HG03108 (cell line): Measurements from ENCODE around the gene DIDO1.
"Not testable (repeated sequence)": the region's sequence is repeated elsewhere in the genome, so short reads cannot be mapped to it uniquely, and the experiment has no call there.

Source experiments
- ATAC-seq: cut with Tn5 transposase; IDR thresholded peaks from one replicate; pipeline ENCODE4 v1.9.1; 2021; ENCODE audit warnings: moderate library complexity; ENCODE audit not compliant: unreplicated experiment

Gene DIDO1

DNA sequence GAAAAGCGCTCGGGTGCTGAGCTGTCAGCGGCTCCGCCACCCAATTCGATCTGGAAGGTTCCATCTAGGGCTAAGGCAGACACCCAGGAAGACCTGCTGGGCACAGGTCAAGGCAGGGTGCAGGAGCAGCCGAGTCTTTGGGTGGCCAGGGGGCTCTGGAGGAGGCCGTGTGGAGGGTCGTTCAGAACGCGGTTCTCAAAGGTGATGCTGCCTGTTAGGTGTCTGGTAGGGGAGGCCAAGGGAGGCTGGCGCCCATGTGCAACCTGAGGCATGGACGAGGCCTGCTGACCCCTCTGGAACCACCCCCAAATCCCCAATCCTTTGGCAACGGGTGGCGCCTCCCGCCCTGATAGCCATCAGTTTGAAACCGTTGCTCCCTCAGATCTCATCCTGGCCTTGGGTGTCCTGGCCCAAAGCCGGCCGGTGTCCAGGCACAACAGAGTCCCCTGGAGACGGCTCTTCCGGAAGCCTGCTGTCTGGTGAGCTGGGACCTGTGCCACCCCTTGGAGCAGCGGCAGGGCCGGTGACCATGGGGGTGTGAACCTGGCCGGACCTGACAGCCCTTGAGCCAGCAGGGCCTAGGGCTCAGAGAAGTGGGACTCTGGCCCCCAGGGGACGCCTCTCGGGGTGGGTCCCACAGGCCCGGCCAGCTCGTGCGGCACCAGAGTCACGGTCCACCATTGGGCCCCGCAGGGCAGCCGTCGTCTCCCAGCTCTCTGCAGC lies 36.7 kb upstream of the DIDO1 start:
- no peak for ATAC-seq

- ATAC-seq, result no peak
These were observed 36.0 kb upstream of the DIDO1 start for GRCh38 chr20:62962221-62962879.

- ATAC-seq, result no peak
These were observed 35.5 kb upstream of the DIDO1 start for GRCh38 chr20:62961799-62962198.

DNA sequence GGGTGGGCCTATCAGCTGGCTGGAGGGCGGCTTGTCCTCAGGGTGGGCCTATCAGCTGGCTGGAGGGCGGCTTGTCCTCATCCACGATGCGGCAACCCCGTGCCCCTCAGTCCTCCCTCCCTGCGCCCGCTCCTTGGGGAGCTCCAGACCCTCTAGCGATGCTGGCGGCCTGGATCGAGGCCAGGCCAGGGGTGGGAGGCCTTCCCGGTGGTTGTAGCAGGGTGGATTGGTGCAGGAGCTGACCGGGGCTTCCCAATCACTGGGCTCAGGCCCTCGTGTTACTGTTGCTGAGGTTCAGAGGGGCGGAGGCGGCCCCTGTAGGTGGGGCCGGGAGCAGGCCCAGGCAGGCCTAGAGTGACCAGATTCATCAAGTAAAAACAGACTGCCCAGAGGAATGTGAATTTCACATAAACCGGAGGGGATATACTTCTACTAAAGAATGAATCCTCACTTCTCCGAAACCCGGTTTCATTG lies 35.0 kb upstream of the DIDO1 start:
- ATAC-seq, result no peak

- ATAC-seq, result not testable (repeated sequence)
These were observed 34.4 kb upstream of the DIDO1 start for GRCh38 chr20:62960446-62961309.

DNA sequence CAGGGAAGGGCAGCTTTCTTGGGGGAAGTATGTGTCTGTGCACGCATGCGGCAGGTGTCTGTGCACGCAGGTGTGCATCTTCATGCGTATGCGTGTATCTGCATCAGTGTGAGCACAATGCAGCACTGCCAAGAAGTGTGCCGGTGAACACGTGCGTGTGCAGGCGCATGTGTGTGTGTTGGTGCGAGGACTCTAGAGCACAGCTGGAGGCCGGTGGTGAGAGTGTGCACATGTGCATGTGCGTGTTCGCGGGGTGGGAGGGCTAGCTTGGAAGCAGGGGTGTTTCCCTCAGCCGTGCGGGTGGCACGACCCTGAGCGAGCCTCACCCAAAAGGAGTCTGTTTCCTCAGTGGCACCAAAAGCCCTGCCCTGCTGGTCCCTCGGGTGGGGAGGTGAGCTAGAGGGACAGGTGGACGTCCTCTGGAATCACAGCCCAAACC lies 33.7 kb upstream of the DIDO1 start:
- ATAC-seq, result no peak

- ATAC-seq, result no peak
These were observed 33.0 kb upstream of the DIDO1 start for GRCh38 chr20:62959101-62959971.

DNA sequence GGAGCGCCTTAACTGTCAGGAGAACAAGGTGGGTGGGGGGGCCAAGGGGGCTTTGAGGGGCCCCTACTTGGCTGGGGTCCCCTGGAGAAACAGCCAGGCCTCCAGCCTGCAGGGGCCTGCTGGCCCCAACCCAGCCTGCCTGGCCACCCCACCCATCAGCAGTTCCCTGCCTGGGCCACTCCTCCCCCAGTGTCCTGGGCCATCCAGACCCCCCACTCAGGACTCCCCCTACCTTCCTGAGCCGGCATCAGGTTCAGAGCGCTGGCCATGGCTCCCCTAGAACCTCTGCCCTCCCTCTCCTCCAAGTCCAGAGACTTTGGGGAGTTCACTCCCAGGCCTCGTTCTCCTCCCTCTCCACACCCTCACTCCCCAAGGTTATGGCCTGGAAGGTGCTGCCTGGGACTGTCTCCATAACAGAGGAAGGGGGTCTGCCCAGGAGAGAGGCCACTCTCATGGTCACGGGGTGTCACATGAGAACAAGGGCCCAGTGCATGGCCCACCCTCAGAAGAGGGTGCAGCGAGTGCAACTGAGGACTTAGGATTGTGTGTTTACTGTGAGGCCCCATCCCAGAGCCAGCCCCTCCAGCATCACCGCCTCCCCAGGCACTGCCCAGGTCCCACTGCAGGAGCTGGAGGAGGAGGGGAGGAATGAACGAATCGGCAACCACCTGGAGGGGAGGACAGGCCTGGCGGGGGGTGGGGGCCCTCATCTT lies 32.2 kb upstream of the DIDO1 start:
- no peak for ATAC-seq

DNA sequence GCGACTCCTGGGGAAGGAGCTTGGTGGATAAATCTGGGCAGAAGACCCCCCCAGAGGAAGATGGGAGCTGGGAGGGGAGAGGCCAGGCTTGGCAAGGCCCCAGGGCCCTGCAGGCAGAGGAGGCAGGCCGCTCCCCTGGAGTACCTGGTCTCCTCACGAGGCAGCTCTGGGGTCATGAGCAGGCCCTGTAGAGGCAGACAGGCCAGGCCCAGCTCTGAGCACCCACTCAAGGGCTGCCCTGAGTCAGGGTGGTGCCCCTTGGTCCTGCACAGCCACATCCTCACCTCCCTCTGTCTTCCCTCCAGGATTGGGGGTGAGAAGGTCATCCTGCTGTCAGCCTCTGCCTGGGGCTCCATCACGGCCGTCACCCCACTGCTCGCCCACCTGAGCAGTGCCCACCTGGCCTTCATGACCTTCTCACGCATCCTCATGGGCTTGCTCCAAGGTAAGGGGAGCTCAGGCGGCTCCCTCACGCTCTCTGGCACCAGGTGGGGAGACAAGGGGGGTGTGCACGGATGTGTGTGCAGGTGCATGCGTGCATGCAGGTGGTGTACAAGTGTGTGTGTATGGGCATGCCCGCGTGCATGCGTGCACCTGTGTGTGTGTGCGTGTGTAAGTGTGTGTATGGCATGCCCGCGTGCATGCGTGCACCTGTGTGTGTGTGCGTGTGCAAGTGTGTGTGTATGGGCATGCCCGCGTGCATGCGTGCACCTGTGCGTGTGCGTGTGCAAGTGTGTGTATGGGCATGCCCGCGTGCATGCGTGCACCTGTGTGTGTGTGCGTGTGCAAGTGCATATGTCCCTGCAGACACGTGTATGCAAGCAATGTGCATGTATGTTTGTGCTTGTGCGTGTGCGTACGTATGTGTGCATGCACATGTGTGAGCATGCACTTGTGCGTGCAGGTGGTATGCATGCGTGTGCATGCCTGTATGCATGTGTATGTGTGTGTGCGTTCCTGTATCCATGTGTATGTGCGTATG lies 31.1 kb upstream of the DIDO1 start:
- no peak for ATAC-seq

DNA sequence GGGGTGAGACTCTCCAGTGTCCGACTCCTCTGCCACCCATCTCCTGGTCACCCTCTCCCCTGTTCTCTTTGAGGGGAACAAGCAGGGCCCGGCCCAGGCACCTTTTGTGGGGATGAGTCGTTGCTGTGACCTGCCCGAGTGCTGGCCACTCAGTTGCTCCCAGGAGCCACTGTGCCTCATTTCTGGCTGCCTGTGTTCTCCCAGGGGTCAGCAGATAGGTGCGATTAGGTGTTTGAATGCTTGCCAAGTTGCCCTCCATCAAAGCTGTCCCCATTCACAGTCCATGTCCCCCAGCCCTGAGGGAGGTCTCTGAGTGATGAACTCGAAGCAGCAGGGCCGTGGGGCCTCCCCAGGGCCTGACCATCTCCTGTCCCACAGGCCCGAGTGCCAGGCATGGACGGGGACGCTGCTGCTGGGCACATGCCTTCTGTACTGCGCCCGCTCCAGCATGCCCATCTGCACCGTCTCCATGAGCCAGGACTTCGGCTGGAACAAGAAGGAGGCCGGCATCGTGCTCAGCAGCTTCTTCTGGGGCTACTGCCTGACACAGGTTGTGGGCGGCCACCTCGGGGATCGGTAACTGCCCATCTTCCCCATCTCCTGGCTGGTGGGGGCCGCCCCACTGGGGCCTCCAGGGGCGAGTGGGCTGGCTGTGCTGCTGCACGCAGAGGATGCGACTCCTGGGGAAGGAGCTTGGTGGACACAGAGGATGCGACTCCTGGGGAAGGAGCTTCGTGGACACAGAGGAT lies 30.3 kb upstream of the DIDO1 start:
- ATAC-seq, result no peak

DNA sequence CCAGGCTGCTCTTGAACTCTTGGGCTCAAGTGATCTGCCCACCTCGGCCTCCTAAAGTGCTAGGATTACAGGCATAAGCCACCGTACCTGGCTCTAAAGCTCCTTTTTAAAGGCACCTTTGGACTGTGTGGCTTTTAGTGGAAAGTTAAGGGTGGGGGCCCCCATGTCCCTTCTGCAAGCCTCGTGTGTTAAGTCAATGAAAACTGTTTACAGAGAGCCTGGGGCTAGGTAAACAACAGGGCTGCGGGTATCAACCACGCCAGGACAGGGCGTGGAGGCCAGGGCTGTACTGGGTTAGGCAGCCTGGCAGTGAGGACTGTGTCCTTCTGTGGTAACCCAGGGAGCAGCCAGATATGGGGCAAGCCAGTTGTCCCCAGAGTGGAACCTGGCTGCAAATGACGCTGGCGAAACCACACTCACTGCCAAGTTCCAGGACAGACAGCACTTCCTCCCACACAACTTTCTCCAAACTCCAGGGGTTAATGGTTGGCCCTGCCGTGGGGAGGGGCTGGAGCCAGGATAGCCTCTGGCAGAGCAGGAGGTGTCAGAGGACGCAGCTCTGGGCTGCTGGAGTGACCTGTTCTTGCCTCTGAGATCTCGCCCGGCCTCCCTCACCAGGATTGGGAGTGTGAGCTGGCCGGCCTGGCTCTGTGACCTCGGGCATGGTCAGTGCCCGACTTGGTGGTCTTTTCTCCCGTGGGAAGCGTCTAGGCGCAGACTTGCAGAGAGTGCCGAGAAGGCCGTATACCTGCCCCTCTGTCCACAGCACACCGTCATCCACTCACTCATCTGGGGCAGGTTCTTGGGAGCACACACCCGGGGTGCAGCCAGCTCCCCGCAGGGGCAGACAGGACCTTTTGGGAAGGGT lies 29.4 kb upstream of the DIDO1 start:
- no peak for ATAC-seq

DNA sequence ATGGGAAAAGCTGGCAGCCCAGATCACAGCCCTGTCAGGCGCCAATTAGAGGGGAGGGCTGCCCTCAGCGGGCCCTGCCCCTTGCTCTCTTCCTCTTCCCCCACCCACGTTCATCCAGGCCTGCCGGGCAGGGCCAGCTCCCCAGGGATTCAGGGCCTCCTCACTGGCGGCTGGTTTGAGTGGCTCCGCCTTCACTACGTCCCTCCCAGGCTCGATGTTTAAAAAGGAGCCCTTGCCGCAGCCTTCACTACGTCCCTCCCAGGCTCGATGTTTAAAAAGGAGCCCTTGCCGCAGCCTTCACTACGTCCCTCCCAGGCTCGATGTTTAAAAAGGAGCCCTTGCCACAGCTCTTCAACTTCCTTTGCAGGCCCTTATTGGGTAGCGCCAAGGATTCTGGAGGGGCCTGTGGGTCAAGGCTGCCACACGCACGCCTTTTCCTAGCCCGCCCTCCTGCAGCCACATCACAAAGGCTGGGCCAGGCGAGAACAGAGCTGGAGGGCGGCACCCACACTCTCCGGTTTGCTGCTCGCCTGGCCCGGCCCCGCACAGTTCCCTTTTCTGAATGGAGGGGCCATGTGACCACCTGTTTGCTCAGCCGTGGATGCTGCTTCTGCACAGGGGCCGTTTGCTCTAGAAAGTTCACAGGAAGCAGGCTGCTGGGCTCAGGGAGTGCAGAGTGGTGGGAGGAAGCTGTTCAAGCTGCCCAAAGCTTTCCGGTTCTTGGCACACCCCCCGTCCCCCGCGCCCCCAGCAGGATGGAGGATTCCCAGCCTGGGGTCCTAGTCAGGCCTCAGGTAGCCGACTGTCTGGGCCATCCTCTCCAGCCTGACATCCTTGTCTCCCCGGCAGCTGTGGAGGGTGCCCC lies 27.8 kb upstream of the DIDO1 start:
- ATAC-seq, result peak; percentile 75

DNA sequence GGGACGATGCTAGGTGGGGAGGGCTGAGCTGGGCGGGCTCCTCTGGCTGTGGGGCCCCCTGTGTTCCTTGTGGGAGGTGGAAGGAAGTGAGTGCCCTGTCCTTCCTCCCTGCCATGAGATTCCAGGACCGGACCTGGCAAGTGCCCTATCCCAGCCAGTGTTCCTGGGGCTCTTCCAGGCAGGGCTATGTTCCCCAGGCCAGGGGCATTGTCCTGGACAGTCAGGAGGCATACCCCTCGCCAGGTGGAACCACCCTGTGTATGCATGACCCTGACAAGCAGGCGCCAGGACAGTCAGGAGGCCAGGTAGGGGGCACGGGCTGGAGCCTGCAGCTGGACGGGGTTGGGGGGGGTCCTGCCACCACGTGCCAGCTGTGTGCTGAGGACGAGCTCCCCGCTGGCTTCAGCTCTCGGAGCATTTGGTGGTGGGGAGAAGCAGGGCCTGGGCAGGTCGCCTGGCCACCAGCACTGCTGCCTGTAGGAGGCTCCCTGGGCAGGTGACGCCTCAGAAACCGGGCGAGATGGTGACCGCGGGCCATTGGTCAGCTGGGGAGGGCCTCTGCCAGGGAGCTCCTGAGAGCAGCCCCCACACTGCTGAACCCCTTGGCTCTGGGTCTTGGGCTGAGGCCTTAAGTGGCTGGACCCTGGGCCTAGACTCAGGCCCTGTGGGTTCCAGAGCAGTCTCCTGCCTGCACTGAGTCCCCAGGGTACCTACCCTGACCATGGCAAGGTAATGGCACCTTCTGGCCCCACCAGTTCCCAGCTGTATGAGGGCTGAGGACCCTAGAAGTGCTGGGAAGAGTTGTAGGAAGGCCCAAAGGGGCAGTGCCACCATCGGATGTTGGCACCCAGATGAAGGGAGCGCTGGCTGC lies 26.9 kb upstream of the DIDO1 start:
- no peak for ATAC-seq

DNA sequence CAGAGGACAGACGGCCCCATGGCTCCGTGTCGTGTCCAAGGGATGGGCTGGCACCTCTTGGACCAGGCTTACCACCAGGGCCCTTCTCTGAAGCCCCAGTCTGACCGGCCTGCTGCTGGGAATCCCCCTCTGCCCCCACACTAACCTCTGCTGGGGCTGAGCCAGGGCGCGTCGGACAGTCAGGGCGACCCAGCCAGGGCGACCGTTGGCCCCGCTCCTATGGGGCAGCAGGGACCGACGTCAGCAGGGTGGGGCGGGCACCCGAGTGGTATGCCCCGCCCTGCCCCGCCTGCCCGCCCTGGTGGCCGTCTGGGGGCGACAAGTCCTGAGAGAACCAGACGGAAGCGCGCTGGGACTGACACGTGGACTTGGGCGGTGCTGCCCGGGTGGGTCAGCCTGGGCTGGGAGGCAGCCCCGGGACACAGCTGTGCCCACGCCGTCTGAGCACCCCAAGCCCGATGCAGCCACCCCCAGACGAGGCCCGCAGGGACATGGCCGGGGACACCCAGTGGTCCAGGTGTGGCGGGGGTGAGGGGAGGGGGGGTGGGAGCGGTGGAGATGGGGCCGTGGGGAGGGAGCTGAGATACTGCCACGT lies 26.2 kb upstream of the DIDO1 start, which contains the start of gene SLC17A9:
Gene SLC17A9, plus strand, starts transcription at position 337 of the 595 bp plus-strand sequence. Its CDS starts 122 bp downstream, at position 459.
- ATAC-seq, result peak; percentile 50
